Mucosa of rectum (tissue), 2 donors: ENCODE measurements around the gene ABHD14A.

Experiments
- H3K27ac ChIP-seq, 2 donors: one replicate each; pipeline ENCODE4 v1.7.0; 2013; ENCODE audit warnings: inconsistent platforms in 2 of 2, low read depth in 2 of 2, low read length in 2 of 2
- H3K27me3 ChIP-seq, 2 donors: one replicate each; pipeline ENCODE4 v1.7.0; 2013; ENCODE audit warnings: low read length in 2 of 2; ENCODE audit not compliant: control insufficient read depth in 2 of 2, insufficient read depth in 2 of 2
- H3K36me3 ChIP-seq, 2 donors: one replicate each; pipeline ENCODE4 v1.7.0; 2013; ENCODE audit warnings: low read length in 2 of 2; ENCODE audit not compliant: control insufficient read depth in 2 of 2, insufficient read depth in 2 of 2
- H3K4me1 ChIP-seq, 2 donors: one replicate each; pipeline ENCODE4 v1.7.0; 2013; ENCODE audit warnings: low read length in 2 of 2, mild to moderate bottlenecking in 1 of 2; ENCODE audit not compliant: control insufficient read depth in 2 of 2, insufficient read depth in 2 of 2
- H3K4me3 ChIP-seq, 2 donors: one replicate each; pipeline ENCODE4 v1.7.0; 2013; ENCODE audit warnings: low read length in 2 of 2
- H3K9ac ChIP-seq, 2 donors: one replicate each; pipeline ENCODE4 v1.7.0; 2013; ENCODE audit warnings: low read length in 2 of 2, low read depth in 1 of 2, mild to moderate bottlenecking in 1 of 2
- H3K9me3 ChIP-seq, 2 donors: one replicate each; pipeline ENCODE4 v1.7.0; 2013; ENCODE audit warnings: low read length in 2 of 2; ENCODE audit not compliant: control insufficient read depth in 2 of 2
- donor health status: healthy.
- donor health status: Normal muscosa, but diverticular disease.

The ABHD14A gene

GRCh38 chr3:52029053-52029452 lies 54.2 kb downstream of the ABHD14A start:
- H3K4me1 ChIP-seq, result no peaks in the 10 kb centered on the region
- no peaks in the 10 kb centered on the region for H3K9me3 ChIP-seq
- no peak overlapping the region for H3K9ac ChIP-seq
- H3K36me3 ChIP-seq, result no peaks in the 10 kb centered on the region
- H3K27ac ChIP-seq, result no peak overlapping the region
- no peak overlapping the region for H3K4me3 ChIP-seq
- no peaks in the 10 kb centered on the region for H3K27me3 ChIP-seq

- Histone ChIP-seq H3K4me3 (no peak overlapping the region), H3K36me3 (no peaks in the 10 kb centered on the region), H3K27me3 (no peaks in the 10 kb centered on the region), H3K4me1 (no peaks in the 10 kb centered on the region), H3K27ac (no peak overlapping the region), H3K9me3 (no peaks in the 10 kb centered on the region), H3K9ac (no peak overlapping the region)
These were observed 54.7 kb downstream of the ABHD14A start for GRCh38 chr3:52029535-52029934.
